Upper lobe of left lung (tissue), 4 donors: Measurements from ENCODE around the gene SUPT5H.

ENCODE experiments used
- EP300 ChIP-seq, 4 donors: sonication (generic); formaldehyde crosslinking; IDR thresholded peaks; one replicate each; pipeline ENCODE4 v1.5.1; 2017; ENCODE audit warnings: antibody characterized with exemption in 4 of 4, control low read depth in 2 of 4
- POLR2A ChIP-seq, 4 donors: fragments of 450-650 bp; IDR thresholded peaks; one replicate each; pipeline ENCODE4 v1.5.1; 2016 to 2017; ENCODE audit warnings: antibody characterized with exemption in 4 of 4, mild to moderate bottlenecking in 2 of 4
- POLR2AphosphoS5 ChIP-seq, 2 donors: sonication (generic); formaldehyde crosslinking; IDR thresholded peaks; one replicate each; pipeline ENCODE4 v1.5.1; 2017; ENCODE audit warnings: antibody characterized with exemption in 2 of 2

DNA sequence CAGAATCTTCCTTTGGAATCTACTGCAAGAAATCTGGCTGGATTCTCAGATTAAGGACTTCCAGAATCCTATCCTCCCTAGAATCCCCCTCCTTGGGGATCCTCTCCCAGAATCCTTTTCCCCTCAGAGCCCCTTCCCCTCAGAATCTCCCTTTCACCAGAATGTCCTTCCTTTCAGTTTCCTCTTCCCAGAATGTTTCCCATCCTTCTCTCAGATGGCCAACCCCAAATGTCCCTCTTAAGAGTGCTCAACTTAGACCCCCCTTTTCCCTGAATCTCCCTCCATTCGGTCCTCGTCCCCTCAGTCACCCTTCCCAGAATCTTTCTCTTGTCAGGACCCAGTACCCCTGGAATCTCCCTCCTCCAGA is 9.0 kb upstream of the SUPT5H start:
- TF ChIP-seq POLR2AphosphoS5 (IDR thresholded peaks at IDR 0.05) (no peak), EP300 (IDR thresholded peaks at IDR 0.05) (no peak), POLR2A (IDR thresholded peaks at IDR 0.05) (no peak)
